Ishikawa (cell line): ENCODE results near the gene VSTM2B.

ENCODE experiments used
- CEBPB ChIP-seq: IDR thresholded peaks from 2 replicates; pipeline ENCODE4 v1.6.1; 2012
- CREB1 ChIP-seq: IDR thresholded peaks from 2 replicates; pipeline ENCODE4 v1.6.1; 2012; ENCODE audit warnings: low read depth
- EGR1 ChIP-seq: IDR thresholded peaks from 2 replicates; pipeline ENCODE4 v1.6.1; 2012
- EP300 ChIP-seq: IDR thresholded peaks from 2 replicates; pipeline ENCODE4 v1.6.1; 2012; ENCODE audit warnings: borderline replicate concordance
- FOXM1 ChIP-seq: IDR thresholded peaks from 2 replicates; pipeline ENCODE4 v1.6.1; 2012; ENCODE audit warnings: low read depth, borderline replicate concordance
- MAX ChIP-seq: IDR thresholded peaks from 2 replicates; pipeline ENCODE4 v1.6.1; 2012
- NFIC ChIP-seq: IDR thresholded peaks from 2 replicates; pipeline ENCODE4 v1.6.1; 2012
- RAD21 ChIP-seq: IDR thresholded peaks from 2 replicates; pipeline ENCODE4 v1.6.1; 2012; ENCODE audit warnings: low read depth
- REST ChIP-seq: IDR thresholded peaks from 2 replicates; pipeline ENCODE4 v1.6.1; 2012; ENCODE audit warnings: low read depth, mild to moderate bottlenecking
- TAF1 ChIP-seq: IDR thresholded peaks from 2 replicates; pipeline ENCODE4 v1.6.1; 2012; ENCODE audit warnings: low read depth, mild to moderate bottlenecking
- TCF12 ChIP-seq: IDR thresholded peaks from 2 replicates; pipeline ENCODE4 v1.6.1; 2012; ENCODE audit warnings: low read depth
- TEAD4 ChIP-seq: IDR thresholded peaks from 2 replicates; pipeline ENCODE4 v1.6.1; 2012
- USF1 ChIP-seq: IDR thresholded peaks from 2 replicates; pipeline ENCODE4 v1.6.1; 2012
- YY1 ChIP-seq: IDR thresholded peaks from 2 replicates; pipeline ENCODE4 v1.6.1; 2012; ENCODE audit warnings: low read depth
- ZBTB7A ChIP-seq: IDR thresholded peaks from 2 replicates; pipeline ENCODE4 v1.6.1; 2012; ENCODE audit warnings: low read depth

VSTM2B gene

GRCh38 chr19:29614046-29614445 is 88.3 kb downstream of the VSTM2B start:
- TF ChIP-seq NFIC (no peak), TAF1 (no peak), MAX (no peak), REST (no peak), FOXM1 (no peak), EGR1 (no peak), TCF12 (no peak), TEAD4 (no peak), YY1 (no peak), CREB1 (no peak), USF1 (no peak), CEBPB (no peak), EP300 (no peak), RAD21 (no peak), ZBTB7A (no peak)
